NCI-H1694 treated with DMSO at 0.1 percent for 48 hours (cell line): ENCODE measurements around the gene LAD1.

Source experiments
- DNase-seq: peaks from one replicate; lab custom pipeline; 2025; lab: John Stamatoyannopoulos, UW

The LAD1 gene, protein sequence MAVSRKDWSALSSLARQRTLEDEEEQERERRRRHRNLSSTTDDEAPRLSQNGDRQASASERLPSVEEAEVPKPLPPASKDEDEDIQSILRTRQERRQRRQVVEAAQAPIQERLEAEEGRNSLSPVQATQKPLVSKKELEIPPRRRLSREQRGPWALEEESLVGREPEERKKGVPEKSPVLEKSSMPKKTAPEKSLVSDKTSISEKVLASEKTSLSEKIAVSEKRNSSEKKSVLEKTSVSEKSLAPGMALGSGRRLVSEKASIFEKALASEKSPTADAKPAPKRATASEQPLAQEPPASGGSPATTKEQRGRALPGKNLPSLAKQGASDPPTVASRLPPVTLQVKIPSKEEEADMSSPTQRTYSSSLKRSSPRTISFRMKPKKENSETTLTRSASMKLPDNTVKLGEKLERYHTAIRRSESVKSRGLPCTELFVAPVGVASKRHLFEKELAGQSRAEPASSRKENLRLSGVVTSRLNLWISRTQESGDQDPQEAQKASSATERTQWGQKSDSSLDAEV

DNA sequence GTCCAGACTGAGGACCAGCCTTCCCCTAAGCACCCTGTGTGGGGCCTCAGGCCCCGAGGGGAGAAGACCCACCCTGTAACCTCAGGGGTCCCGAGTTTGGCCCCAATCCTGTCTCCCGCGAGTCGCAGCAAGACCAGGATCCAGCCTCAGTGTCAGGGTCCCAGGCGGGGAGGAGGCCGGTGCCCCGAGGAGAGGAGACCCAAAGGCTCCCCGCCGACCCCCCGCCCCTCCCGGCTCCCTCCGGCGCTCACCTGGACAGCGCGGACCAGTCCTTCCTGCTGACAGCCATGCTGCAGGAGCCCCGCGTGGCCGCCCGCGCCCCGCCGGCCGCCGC, at the start of gene LAD1:
LAD1 (minus strand) TSS at position 307 of the 334 bp plus-strand sequence; CDS start at position 289, 18 bp downstream.
- no peak for DNase-seq

DNA sequence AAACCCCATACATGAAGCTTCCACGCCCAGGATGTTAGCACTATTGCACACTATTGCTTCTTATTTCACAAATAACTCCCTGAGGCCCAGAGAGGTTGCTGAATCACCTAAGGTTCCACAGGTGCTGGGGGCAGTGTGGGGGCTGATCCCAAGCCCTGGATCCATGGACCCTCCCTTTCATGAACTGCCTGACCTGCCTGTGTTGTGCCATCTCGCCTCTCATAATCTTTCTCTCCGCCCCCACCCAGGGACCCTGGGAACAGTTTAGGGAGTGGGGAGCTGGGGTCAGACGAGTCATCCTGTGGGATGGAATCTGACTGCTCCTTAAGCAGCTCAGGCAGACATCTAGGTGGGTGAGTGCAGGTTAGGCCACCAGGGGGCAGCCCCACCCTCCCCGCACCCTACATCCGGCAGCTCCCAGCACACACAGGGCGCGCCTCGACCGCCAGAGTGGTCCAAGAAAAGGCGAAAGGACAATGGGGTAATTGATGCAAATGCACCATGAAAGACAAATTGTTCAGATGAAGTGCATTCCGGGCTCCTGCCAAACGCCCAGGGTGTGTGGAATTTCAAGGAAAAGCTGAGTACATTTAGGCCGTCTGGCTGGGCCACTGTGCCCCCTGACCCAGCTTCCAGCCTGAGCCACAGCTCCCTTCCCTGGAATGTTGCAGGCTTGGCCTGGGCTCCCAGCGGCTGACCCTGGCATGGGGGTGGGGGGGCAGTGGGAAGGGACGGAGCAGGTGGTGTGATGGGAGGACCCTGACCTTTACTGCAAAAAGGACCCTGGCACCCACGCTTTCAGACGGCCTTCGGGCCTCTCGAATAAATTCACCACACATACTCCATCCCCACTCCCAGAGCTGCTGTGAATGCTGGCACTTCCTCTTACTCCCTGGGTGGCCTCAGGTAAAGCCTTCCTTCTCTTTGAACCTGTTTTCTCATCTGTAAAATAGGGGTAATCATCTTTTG, 49.1 kb upstream of the LAD1 start:
- DNase-seq = peak; percentile 60

DNA sequence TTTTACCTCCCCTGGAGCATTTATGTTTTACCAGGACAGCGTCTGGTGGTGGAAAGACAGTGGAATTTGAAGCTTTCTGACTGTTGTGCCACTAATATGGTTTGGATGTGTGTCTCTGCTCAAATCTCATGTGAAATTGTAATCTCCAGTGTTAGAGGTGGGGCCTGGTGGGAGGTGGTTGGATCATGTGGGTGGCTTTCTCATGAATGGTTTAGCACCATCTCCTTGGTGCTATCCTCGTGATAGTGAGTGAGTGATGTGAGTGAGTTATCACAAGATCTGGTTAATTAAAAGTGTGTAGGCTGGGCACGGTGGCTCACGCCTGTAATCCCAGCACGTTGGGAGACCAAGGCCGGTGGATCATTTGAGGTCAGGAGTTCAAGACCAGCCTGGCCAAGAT, 46.2 kb upstream of the LAD1 start:
- no peak for DNase-seq

DNA sequence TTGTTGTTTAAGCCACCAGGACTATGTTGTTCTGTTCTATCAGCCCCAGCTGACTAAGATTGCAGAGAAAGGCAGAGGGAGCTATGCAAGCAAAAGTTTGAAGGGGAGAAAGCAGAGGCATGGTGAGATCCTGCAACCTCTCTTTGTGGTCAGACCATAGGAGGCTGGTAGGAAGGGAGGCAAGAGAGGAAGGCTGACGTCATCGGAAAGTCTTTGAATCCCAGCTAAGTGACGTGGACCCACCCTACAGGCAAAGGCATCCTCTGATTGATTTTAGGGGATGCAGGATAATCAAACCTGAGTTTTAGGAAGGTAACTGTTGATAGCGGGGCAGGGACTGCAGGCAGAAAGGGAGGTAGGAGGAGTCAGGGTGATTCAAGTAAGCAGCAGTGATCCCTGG, 45.7 kb upstream of the LAD1 start:
- DNase-seq = no peak

DNA sequence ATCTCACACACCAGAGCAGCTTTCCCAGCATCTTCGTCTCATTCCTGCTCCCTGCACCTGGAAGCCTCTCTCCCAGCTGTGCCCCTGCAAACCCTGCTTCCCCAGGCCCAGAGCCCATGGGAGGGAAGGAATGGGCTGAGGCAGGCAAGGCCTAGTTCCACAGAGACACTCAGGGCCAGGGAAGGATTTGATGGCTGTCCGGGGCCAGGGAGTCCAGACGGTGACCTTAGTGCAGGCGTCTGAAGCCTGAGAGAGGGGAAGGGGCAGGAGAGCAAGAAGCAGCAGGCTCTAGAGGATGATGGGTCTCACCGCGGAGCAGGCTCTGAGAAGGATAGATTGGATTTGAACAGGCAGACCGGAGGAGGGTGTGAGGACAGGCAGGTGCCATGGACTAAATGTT, 44.6 kb upstream of the LAD1 start:
- no peak for DNase-seq

DNA sequence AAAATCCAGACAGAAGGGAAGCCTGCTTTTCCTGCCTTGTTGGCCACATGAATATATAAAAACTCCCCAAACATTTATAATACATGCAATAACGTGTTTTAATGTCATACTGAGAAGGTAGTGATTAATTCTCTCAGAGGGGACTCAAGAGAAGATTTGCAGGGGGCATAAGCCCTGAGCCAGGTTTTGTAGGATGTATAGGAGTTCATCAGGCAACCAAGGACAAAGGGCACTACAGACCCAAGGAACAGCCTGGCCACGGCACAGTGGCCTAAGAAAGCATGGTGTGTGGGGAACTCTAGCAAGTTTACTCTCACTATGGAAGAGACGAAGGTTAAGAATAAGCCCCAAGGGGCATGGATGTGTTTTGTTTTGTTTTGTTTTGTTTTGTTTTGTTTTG, 37.8 kb upstream of the LAD1 start:
- DNase-seq = no peak

DNA sequence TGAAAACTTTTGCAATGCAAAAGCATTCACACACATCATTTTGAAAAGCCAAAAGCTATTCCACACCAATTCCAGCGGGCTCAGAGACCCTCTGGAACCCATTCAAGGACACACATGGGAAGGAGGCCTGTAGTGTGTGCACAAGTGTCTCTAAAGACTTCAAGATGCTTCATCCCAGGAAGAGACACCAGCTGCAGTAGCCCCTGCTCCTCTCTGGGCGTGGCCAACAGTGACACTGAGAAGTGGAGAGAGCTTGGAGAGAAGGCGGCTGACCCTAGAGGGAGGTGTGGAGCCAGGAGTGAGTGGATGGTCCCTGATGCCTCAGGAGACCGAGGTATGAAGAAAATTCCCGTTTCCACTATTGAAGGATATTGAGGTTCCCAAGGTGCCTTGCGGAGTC, 37.3 kb upstream of the LAD1 start:
- DNase-seq = no peak

DNA sequence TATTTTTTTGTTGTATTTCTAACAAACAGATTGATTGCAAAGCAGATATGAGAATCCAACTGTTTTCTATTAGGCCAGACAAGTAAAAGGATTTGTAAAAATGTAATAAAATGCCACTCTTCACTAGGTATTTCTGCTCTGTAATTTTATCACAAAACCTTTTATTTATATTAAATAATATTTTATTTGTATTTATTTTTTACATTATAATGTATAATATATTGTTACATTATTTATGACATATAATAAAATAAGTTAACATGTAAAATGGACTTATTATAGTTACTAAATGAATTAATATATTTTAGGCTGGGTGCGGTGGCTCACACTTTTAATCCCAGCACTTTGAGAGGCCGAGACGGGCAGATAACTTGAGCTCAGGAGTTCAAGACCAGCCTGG, 35.1 kb upstream of the LAD1 start:
- no peak for DNase-seq

DNA sequence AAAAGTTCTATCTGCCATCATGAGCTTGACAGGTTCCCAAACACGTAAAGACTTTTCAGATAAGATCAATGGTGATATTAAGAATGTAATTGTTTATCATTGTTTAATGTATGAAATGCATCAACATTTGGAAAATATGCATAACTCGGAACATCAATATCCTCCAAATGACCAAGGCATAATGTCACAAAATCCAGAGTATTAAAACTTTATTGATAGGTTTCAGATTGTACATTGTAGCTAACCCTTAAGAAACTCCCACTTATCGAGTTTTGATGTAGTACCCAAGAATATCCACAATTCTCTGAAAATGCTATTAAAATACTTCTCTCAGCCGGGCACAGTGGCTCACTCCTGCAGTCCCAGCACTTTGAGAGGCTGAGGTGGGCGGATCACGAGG, 34.5 kb upstream of the LAD1 start:
- no peak for DNase-seq

DNA sequence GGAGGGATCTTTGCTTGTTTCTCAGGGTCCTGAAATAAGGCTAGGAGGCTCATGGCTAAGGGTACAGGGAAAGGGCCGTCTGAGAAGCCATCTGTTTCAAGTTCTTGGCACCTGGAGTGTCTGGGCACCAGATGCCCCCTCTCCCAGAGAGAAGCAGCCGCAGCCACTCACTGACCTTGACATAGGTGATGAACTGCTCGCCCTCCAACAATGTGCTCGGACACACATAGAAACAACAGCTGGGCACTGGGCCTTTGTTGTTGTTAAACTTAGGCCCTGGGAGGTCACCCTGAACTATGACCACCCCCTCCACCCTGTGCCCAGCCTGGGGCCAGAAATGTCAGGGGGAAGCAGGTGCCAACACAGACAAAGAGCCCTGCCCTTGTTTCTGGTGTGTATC, 31.7 kb upstream of the LAD1 start:
- DNase-seq = no peak

DNA sequence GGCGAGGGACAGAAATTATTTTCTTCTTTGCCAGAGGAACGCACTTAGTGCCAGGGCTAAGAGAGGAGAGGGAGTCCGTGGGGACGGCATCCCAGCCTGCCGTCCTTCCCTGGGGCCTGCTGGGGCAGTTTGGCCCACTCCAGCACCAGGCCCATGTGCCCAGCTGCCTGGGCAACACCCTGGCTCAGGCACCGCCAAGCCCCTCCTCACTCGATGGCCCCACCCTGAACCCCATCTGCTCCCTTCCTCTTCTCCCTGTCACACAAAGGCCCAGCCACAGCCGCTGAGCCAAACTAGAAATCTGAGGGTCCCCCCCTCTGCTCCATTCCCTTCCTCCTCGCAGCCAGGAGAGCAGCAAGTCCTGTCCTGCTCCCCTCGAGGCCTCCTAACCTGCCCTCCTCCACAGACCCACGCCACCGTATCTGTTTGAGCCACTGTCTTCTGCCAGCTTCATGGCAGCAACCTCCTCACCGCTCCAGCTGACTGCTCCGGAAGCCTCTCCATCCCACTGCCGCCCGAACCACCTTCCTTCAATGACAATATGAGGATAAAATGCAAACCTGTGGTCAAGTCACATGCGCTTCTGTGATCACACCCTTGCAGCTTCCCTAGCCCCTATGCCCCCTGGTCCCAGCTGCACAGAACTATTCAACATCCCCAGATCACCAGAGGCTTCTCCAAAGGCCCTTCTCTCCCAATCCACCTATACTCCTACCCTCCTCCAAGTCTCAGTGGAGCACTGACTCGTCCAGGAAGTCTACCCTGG, 30.8 kb upstream of the LAD1 start:
- peak; percentile 20 for DNase-seq

DNA sequence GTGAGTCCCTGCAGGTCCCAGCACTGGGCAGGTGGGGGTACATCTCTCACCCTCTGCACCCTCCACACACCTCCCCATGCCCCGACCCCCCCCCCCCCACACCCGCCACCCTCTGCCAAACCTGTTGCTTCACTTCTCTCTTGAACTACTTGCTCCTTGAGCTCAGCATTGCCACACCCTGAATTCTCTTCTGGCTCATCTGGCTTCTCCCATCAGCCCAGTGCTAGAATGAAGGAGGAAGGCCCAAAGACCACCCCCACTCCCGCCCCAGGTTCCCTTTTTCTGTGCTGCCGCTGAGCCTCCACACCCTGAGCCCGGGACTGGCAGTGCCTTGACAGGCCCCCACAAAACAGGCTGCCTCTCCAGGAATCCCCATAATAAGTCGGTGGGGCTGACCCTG, 28.8 kb upstream of the LAD1 start:
- DNase-seq = no peak

DNA sequence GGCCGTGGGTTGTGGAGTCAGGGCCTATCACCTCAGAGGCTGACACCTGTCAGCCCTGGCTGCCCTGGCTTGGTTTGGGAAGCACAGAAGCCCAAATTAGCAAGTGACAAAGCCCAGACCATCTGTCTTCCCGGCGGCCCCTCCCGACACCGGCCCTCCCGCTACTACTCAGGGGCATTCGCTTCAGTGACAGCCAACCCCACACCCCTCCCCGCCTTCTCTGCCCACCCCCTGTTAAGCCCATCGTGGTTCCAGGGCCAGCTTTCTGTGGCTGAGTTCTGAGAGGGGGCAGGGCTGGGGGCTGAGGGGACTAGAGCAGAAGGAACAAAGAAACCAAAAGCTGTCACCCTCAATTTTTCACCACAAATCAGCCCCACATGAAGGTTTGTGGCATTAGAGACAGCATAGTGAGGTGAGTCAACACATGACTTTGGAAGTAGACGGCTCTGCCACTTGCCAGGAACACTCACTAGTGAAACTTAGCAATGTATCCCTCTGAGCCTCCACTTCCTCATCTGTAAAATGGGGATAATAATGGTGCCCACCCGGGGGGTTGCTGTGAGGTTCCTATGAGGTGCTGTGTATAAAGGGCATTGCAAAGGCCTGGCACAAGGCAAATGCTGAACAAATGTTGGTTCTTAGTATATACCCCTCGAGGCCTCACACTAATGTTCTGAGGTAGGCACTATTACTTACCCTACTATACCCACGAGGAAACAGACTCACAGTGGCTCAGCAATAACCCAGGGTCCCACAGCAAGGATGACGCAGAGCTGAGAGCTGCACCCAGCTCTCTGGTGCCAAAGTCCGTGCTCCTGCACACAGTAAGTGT, 27.6 kb upstream of the LAD1 start:
- peak; percentile 81 for DNase-seq

DNA sequence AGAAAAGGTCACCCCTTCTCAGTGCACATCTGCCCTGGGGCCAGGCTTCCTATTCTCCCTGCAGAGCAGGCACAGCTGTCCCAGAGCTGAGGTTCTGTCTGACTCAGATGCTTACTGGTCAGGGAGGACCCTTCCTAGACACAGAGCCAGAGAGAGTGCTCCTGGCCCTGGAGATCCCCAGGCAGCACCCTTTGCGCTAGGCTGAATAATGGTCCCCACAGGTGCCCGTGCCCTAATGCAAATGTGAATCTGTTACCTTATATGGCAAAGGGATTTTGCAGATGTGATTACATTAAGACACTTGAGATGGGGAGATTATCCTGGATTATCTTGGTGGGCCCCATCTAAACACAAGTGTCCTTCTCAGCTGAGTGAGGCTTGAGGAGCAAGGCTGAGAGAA, 25.0 kb upstream of the LAD1 start:
- no peak for DNase-seq

DNA sequence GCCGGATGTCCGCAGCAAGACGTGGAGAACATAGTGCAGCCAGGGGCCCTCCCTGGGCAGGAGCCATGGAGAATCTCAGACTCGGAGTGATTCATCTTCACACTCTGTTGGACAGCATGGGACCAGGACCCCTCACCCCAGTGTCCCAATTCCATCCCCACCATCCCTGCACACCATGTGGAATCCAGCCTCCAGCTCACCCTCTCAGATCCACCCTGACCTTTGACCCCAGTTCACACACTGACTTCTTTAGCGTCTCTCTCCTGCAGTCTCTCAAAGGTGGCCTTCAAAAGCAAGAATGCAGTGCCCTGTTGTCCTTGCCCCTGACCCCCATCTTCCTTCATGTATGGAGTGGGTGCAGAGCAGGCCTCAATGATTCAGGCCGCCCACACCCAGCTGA, 24.5 kb upstream of the LAD1 start:
- DNase-seq = no peak

DNA sequence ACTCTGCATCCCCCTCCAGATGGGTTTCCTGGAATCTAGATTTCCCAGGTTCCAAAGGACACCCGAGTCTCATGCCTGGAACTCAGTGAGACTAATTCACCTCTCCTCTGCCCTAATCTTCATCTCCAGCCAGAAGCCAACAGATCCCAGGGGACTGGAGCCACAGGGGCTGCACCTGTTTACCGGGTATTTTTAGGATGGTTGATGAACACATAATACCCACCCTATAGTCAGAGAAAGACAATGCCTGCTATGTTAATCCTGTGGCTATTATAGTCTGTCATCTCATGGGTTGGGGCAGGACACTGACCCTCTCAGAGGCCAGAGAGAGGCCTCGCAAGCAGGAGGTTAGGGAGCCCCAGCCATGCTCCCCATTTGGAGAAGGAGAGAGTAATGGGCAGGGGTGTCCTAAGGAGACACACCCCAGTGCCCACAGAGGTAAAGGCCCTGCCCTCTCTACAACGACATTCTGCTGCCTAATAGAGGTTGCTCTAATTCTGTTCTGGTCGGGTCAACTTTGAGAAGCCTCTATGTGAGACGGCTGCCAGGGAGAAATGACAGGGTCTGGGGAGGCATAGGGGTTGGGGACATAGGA, 23.4 kb upstream of the LAD1 start:
- DNase-seq = peak; percentile 4

DNA sequence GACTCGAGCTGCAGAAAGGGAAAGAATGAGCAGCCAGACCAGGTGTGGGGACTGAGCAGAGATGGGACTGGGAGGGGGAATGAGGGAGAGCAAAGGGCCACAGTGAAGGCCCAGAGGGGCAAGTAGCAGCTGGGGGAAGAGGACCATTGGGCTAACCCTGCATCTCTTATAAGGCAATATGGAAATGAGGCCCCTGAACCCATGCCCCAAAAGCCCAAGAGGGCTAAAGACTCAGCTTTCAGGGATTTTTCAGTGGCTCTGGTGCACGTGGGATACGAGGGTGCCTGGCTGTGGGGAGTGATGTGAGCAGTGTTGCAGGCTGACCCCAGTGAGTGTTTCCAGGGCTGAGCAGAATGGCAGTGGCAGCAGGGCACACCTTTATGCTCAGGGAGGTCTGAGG, 22.9 kb upstream of the LAD1 start:
- DNase-seq = no peak

DNA sequence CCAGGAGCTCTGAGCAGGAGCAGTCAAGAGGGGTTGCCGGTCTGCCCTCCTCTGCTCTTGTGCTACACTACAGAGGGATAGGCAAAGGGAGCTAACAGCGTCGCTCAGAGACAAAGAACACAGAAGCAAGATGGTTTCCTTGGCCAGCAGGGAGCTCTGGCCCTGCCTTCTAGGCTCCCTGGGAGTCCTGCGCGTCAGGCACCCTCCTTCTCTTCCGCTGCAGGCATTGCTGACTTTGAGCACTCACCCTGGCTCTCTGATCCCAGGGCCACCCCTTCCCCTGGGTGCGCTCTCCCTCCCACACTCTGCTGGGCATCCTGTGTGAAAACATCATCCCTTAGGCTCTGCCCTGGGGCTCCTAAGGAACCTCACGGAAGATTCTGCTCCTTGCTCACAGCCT, 21.9 kb upstream of the LAD1 start:
- DNase-seq = no peak

DNA sequence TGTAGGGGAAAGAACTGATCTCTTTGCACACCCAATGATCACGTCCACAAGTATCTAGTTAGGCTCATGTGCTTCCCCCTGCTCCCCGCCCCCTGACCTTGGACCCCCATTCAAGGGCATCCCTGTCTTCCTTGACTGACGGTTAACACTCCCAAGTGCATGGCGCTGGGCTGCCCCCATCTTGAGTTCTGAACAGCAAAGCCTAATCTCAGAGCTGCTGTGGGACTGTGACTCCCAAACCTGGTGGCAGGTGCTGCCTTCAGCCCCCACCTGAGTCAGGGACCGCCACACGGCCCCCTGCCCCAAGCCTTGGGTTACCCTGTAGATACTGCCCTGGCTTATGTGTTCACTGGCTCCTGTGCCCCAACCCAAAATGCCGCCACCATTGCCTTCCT, 21.5 kb upstream of the LAD1 start:
- DNase-seq = no peak

DNA sequence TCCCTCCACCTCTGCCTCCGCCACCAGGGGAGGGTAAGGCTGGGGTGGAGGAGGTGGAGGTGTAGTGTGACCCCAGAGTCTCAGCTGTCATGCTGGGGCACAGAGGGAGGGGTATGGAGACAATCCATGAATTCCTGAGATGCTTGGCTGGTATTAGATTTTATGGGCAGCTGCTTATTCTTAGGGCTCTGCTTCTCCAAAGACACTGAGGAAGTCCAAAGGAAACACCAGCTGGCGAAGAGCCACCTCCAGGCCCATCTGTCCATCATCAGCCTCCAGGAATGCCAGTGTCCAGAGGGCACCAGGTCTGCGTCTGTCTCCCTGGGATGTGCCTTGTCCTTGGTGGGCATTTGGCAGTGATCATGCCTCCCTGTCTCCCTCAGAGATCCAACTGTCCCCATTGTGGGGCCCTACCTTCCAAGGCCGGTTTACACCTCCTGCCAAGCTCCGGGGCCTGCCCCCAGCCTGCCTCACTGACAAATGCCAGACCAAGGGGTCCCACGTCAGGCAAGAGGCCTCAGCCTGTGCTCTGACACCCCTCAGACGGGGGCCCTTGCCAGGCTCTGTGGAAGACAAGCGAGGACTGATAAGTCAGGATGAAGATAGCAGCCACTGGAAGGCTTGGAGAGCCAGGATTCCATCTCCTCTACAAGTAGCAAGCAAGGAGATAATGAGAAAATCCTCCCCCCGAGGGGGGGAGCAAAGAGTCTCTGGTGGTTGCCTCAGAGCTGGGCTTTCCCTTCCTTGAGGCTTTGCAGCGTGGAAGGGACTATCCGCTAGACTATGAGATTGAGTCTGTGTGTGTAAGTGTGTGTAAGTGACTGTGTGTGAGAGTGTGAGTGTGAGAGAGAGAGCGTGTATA, 20.9 kb upstream of the LAD1 start:
- DNase-seq = no peak
